Middle frontal gyrus (tissue), 1 donor: ENCODE data around the gene ANP32A.

Source experiments
- DNase-seq: peaks from one replicate; pipeline ENCODE4 v3.0.0-alpha.2; 2015; ENCODE audit warnings: low spot score; ENCODE audit errors: extremely low spot score

ANP32A gene

DNA sequence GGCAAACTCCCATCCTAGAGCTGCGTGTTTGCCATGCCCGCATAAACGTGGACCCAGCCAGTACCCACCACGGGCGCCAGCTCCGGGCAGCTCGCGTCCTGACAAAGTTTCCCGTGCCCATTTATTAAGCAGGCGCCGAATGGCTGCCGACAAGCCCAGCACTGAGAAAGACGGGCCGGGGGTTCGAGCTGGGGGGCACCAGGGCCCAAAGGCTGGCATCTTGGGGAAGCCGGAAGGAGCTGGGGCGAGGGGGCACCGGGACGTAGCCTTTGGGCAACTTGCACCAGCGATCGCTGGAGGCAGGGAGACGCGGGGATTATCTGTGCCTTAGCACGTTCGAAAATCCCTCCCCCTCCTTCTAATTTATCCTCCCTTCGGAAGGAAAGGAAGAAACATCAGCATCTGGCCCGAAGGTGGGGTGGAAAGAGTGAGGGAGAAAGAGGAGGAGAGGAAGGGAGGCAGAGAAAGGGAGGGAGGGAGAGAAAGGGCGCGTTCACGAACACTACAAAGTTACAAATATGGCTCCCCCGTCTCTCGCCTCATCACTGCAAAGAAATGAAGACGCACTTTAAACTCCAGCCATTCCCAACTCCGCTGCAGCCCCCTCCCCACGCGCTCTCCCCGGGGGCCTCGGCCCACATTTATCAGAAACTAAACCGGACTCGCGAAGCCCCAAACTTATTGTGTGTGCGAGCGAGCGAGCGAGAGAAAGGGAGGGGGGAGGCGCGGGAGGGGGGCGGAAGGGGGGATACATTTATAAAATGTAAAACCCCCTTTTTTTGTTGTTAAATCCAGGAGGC lies 1.0 kb downstream of the ANP32A start:
- DNase-seq, result no peak

GRCh38 chr15:68818769-68819494 lies 1.8 kb downstream of the ANP32A start:
- DNase-seq, result no peak

- no peak for DNase-seq
Measured at GRCh38 chr15:68818066-68818768, 2.5 kb downstream of the ANP32A start.

DNA sequence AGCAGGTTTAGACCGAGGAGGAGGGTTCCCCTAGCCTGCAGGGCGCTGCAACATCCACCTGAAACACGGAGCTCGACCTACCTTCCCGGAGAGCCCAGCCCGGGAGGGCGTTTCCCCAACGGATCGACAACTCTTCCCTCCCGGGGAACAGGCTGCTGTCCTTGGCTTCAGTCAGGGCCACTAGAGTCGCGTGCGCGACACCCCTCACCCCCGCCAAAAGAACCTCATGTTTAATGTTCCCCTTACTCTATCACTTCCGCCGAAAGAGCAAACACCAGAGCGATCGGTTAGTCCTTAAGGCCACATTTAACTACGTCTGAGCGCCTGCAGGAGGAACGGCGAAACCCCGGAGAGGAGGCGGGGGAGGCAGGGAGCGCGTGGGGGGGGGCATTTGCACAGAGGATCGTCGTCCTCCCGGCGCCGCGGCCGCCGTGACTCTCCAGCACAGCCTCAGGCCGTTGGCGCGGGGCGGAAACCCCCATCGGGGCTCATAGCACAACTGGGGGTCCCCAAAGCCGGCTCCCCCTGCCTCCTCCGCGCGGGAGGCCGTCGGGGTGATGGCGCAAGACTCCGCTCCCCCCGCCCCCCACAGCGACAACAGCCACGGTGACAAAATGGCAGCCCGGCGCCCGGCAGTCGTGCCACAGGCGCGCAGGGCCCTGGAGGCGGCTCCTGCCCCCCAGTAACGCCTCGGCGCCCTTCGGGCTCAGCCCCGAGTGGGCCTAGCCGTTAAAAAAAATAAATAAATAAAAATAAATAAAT lies 3.2 kb downstream of the ANP32A start:
- peak; percentile 35 for DNase-seq

GRCh38 chr15:68816795-68817303 lies 3.8 kb downstream of the ANP32A start:
- no peak for DNase-seq

DNA sequence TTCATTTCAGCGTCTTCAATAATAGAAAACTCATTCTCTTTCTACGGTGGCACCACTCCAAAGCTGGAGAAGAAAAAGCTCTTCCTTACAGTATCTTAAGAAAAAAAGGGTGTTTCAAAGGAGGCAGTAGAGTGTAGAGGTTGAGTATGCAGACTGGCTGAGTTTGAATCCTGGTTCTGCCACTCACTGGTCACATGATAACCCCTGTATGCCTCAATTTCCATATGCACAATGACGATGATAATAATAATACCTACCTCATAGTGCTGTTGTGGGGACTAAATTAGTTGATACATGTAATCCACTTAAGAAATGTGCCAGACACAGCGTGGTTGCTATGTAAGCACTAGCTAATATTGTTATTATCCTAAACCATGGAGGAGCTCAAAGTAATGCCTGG lies 4.5 kb downstream of the ANP32A start:
- no peak for DNase-seq

- no peak for DNase-seq
Measured at GRCh38 chr15:68815598-68815997, 5.1 kb downstream of the ANP32A start.

- DNase-seq, result no peak
Measured at GRCh38 chr15:68814596-68814995, 6.1 kb downstream of the ANP32A start.

DNA sequence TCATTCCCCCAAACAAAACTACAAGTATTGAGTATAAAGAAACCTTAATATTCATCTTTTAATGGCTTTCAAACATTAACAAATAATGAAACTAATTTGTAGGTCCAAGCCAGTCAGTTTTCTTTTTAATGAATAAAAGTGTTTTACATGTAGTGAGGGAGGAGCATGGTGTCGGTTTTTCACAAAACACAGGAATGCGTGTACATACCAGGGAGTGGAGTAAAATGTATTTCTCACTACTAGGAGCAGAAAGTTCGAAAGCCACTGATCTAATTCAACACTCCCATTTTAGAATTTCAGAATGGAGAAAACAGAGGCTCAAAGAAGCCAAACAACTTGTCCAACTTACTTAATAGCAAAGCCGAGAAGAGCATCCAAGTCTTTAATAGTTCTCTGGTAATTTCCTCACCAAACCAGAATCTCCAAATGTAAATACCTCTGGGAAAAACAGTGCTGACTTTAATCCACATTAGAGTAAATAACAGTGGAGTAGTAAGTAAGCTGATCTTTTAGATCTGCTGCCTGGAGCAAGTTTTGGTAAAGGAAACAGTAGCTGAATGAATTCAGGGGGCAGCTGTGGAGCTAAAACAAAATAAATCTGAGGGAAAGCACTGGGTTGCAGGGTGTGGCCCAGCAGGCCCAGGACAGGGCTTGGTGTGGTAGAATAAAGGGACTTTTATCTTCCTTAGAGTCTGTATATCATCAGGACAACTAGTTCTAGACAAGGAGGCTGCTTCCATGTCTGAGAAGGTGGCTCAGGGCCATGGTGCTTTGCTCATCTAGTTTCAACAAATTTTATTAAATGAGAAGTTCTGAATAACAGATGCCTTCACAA lies 7.9 kb downstream of the ANP32A start:
- DNase-seq, result no peak

GRCh38 chr15:68812069-68812468 lies 8.6 kb downstream of the ANP32A start:
- no peak for DNase-seq

DNA sequence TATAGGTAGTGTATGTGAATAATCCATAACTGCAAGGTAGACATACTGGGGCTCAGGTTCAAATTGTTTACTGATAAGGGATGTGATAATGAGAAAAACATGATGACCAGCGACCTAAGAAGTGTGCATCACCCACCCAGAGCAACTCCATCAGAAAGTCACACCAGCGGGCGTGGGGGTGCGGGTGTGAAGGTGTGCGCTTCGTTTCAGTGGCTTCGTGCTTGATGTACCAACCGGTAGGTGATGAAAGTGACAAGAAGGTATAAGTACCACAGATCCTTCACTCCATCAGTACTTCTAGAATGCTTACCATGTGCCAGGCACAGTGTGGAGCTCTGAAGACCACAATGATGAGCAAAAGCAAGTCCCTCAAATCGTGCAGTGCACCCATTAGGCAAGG lies 11.2 kb downstream of the ANP32A start:
- no peak for DNase-seq

GRCh38 chr15:68808770-68809169 lies 11.9 kb downstream of the ANP32A start:
- no peak for DNase-seq

- no peak for DNase-seq
Measured at GRCh38 chr15:68808091-68808490, 12.6 kb downstream of the ANP32A start.

GRCh38 chr15:68807249-68807648 lies 13.4 kb downstream of the ANP32A start:
- no peak for DNase-seq

GRCh38 chr15:68806220-68807060 lies 14.3 kb downstream of the ANP32A start:
- DNase-seq, result peak; percentile 42

GRCh38 chr15:68802373-68802772 lies 18.3 kb downstream of the ANP32A start:
- DNase-seq, result no peak

GRCh38 chr15:68801572-68802148 lies 19.0 kb downstream of the ANP32A start:
- no peak for DNase-seq

DNA sequence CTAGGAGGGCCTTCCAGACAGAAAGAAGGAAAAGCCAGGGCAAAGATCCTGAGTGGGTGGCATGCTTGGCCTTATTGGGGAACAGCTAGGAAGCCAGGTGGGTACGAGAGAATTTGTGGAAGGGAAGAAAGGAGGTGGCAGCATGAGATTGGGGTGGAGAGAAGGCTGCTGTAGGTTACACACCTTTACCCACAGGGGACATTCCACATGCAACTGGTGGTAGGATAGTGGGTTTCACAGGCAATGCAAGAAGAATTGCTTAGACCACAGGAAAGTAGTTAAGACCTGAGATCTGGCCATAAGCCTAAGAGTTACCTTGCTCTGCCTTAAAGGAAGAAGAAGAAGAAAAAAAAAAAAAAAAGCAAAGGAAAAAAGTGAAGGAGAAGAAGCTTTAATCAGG lies 19.8 kb downstream of the ANP32A start:
- DNase-seq, result no peak
